Right lobe of liver (tissue), 6 donors: ENCODE results near the gene COG7. TPM values are rescaled to one million over a fixed set of nuclear protein-coding genes. Genes with fewer than 3 reads are reported as not detected.
A peak's percentile ranks its signal among the peaks of the same experiment; 100 is the strongest.

Experiments
- ATAC-seq, 4 donors: fragments of 200-7000 bp; cut with Tn5 transposase; one replicate each; pipeline ENCODE4 v1.9.1; 2020; ENCODE audit warnings: mild to moderate bottlenecking in 4 of 4, moderate library complexity in 4 of 4
- DNase-seq, 3 donors: peaks; one replicate each; pipeline ENCODE4 v3.0.0-alpha.2; 2020
- H3K27ac ChIP-seq, 3 donors: fragments of 200-600 bp; one replicate each; pipeline ENCODE4 v1.8.0; 2022
- H3K27me3 ChIP-seq, 2 donors: fragments of 200-600 bp; one replicate each; pipeline ENCODE4 v1.8.0; 2022
- H3K36me3 ChIP-seq, 4 donors: fragments of 200-600 bp; sonication (generic) in 1 of 4; one replicate each; pipeline versions ENCODE4 v1.5.1 to v1.8.0; 2017 to 2022; ENCODE audit warnings: control low read depth in 1 of 4
- H3K4me1 ChIP-seq, 4 donors: fragments of 200-600 bp; sonication (generic) in 1 of 4; one replicate each; pipeline versions ENCODE4 v1.5.1 to v1.8.0; 2017 to 2022; ENCODE audit warnings: control low read depth in 1 of 4
- H3K4me3 ChIP-seq, 3 donors: fragments of 200-600 bp; one replicate each; pipeline ENCODE4 v1.8.0; 2022
- H3K9me3 ChIP-seq, 4 donors: fragments of 200-600 bp; sonication (generic) in 1 of 4; one replicate each; pipeline versions ENCODE4 v1.5.1 to v1.8.0; 2017 to 2022; ENCODE audit warnings: control low read depth in 1 of 4
- CTCF ChIP-seq, 4 donors: fragments of 200-600 bp in 3 of 4; fragments of 450-650 bp in 1 of 4; IDR thresholded peaks; one replicate each; pipeline versions ENCODE4 v1.5.1 to v1.8.0; 2016 to 2022; ENCODE audit warnings: antibody characterized with exemption in 4 of 4, mild to moderate bottlenecking in 2 of 4
- POLR2A ChIP-seq: fragments of 450-650 bp; IDR thresholded peaks from one replicate; pipeline ENCODE4 v1.6.1; 2017; ENCODE audit warnings: antibody characterized with exemption, mild to moderate bottlenecking
- WGBS: methylation state at CpG from one replicate; pipeline ENCODE4 v1.1.6; 2018; ENCODE audit warnings: low coverage, low lambda C conversion rate; ENCODE audit not compliant: insufficient coverage; ENCODE audit errors: missing lambda C conversion rate; 5-methylcytosine and 5-hydroxymethylcytosine counted together
- intact Hi-C, 2 donors: fragments of 100-400 bp; cut with DNase I; formaldehyde crosslinking; loops; one replicate each; pipeline versions ENCODE4 v1.11.2 to v1.14.1; 2022
- total RNA-seq, 6 experiments: library from RNA; depleted of rRNA in 2 of 6; stranded (reverse); fragments of >200 nt in 2 of 6; fragmentation: NEBNext Ultra II Directional in 3 of 6; extraction: Animal tissue kit (Norgen Biotek cat#: 25700) in 3 of 6; gene quantifications; one replicate each; pipeline versions ENCODE4 v1.1.0 to v1.2.4, GENCODE V29; 2016 to 2023
- donor health status: DM: no; HTN: yes; CAD: no.
- donor health status: DM: no; HTN: no; CAD: no.
- donor health status: DM: no; HTN: no; CAD: no.
- donor health status: DM: no; HTN: yes; CAD: no.
- donor health status: DM: no; HTN: yes; CAD: no.

COG7 gene
- total RNA-seq, 6 experiments from 2014 or later: 7.5 to 11.2 (median 8.4) TPM

GRCh38 chr16:23387666-23388065 is 65.3 kb downstream of the COG7 start:
- no peak overlapping the region for H3K4me3 ChIP-seq
- no peaks in the 10 kb centered on the region for H3K27me3 ChIP-seq
- TF ChIP-seq CTCF (IDR thresholded peaks at IDR 0.05) (no peak), POLR2A (no peak)
- no peaks in the 10 kb centered on the region for H3K9me3 ChIP-seq
- peaks cover 0 to 22% (median 9%) of the 10 kb centered on the region in 4 donors for H3K36me3 ChIP-seq
- intact Hi-C loops: no loop called here
- ATAC-seq (no peak), DNase-seq (peak in 1 of 3 donors; percentile 42)
- H3K4me1 ChIP-seq: no peaks in the 10 kb centered on the region
- no peak overlapping the region for H3K27ac ChIP-seq
- WGBS: 87% methylated on average over 8 of the region's 8 CpGs

GRCh38 chr16:23385441-23385840 is 67.5 kb downstream of the COG7 start:
- peak in 1 of 3 donors; percentile 37 for DNase-seq
- H3K27me3 ChIP-seq: no peaks in the 10 kb centered on the region
- 90% methylated on average over 2 of the region's 15 CpGs for WGBS
- TF ChIP-seq POLR2A (no peak), CTCF (IDR thresholded peaks at IDR 0.05) (no peak)
- H3K9me3 ChIP-seq: no peaks in the 10 kb centered on the region
- H3K36me3 ChIP-seq: peaks cover 0 to 3% (median 0%) of the 10 kb centered on the region in 4 donors
- intact Hi-C loops: no loop called here
- no peak for ATAC-seq
- no peak overlapping the region for H3K27ac ChIP-seq
- H3K4me3 ChIP-seq: no peak overlapping the region
- H3K4me1 ChIP-seq: no peaks in the 10 kb centered on the region

GRCh38 chr16:23384878-23385277 is 68.1 kb downstream of the COG7 start:
- peaks cover 0 to 3% (median 0%) of the 10 kb centered on the region in 4 donors for H3K36me3 ChIP-seq
- TF ChIP-seq CTCF (IDR thresholded peaks at IDR 0.05) (no peak), POLR2A (no peak)
- no CpG with 5 or more reads among the region's 10 CpGs for WGBS
- no peak overlapping the region for H3K4me3 ChIP-seq
- no peak for ATAC-seq
- intact Hi-C loops: no loop called here
- no peaks in the 10 kb centered on the region for H3K9me3 ChIP-seq
- DNase-seq: peak in 1 of 3 donors; percentile 24
- H3K27me3 ChIP-seq: no peaks in the 10 kb centered on the region
- H3K27ac ChIP-seq: no peak overlapping the region
- H3K4me1 ChIP-seq: no peaks in the 10 kb centered on the region

DNA sequence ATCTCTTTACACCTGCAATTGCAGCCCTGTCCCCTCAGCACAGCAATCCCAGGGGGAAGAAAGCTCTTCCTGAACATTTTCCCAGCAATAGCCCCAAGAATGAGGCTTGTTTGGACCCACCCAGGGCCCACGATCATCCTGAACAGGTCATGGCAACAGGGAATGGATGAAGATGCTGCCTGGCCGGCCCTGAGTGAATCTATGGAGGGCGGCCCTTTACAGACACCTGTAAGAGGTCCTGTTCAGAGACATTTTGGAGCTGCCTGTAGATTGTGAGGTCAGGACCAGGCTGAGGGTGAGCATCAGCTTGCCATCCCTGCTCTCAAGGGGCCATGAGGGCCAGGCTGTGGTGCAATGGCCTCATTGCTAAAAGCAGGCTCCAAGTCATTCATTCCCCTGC is 69.1 kb downstream of the COG7 start:
- intact Hi-C loops: no loop called here
- DNase-seq: peak in 1 of 3 donors; percentile 18

More for the DNA sequence above, 69.1 kb downstream of the COG7 start:
- Histone ChIP-seq H3K27me3 (no peaks in the 10 kb centered on the region), H3K4me3 (no peak overlapping the region), H3K27ac (no peak overlapping the region), H3K36me3 (peaks cover 0 to 3% (median 0%) of the 10 kb centered on the region in 4 donors), H3K9me3 (no peaks in the 10 kb centered on the region), H3K4me1 (no peaks in the 10 kb centered on the region)
- WGBS: no CpG with 5 or more reads among the region's 3 CpGs
- no peak for TF ChIP-seq CTCF (IDR thresholded peaks at IDR 0.05)
- no peak for TF ChIP-seq POLR2A
- ATAC-seq: no peak
